ENCODE measurements around the gene STYXL1.

DNA sequence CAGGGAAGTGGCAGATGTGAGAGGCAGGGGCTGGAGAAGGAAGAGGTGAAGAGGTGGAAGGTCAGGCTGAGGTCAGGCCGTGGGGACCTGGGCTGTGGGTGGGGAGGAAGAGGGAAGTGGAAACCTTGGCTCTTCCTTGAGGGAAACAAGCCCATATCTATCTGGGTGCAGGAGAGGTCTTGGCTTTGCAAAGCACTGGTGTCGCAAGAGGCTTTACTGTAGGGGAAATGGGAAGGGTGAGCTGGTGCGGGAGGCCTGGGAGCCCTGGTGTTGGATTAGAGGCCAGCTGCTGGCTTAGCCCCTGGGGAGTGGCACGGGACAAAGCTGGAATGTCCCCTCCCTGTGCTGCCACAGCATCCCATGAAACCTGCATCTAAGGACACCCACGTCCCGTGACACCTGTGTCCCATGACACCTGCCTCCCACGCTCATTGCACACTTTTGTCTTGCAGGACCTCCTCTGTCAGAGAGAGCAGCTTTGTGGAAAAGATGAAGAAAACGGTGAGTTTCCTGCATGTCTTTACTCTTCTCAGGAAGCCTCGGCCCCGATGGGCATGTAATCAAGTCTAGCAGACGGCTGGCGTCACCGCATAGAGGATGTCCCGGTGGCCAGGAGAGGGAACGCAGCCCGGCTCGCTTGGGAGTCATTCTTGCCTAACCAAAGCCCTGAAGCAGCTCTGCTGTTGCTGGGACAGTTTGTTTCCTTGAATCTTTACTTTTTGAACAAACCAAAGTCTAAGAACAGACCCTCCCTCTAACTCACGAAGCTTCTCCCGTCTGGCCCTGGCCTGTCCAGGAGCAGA lies 75.6 kb downstream of the STYXL1 start:
- TF ChIP-seq, protein P1, sequence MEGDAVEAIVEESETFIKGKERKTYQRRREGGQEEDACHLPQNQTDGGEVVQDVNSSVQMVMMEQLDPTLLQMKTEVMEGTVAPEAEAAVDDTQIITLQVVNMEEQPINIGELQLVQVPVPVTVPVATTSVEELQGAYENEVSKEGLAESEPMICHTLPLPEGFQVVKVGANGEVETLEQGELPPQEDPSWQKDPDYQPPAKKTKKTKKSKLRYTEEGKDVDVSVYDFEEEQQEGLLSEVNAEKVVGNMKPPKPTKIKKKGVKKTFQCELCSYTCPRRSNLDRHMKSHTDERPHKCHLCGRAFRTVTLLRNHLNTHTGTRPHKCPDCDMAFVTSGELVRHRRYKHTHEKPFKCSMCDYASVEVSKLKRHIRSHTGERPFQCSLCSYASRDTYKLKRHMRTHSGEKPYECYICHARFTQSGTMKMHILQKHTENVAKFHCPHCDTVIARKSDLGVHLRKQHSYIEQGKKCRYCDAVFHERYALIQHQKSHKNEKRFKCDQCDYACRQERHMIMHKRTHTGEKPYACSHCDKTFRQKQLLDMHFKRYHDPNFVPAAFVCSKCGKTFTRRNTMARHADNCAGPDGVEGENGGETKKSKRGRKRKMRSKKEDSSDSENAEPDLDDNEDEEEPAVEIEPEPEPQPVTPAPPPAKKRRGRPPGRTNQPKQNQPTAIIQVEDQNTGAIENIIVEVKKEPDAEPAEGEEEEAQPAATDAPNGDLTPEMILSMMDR (IDR thresholded peaks at IDR 0.05 in 4 of 5, conservative IDR thresholded peaks at IDR 0.05 in 1 of 5): peak in 3 of 5 experiments; percentile 24 to 47 (median 30)
- TF ChIP-seq POLR2A (IDR thresholded peaks at IDR 0.05): peak in 1 of 2 donors; percentile 11

All from gastrocnemius medialis (tissue), 4 donors.